GM04504 (cell line): Measurements from ENCODE around the gene MATN3.
"Not testable (repeated sequence)": the region's sequence is repeated elsewhere in the genome, so short reads cannot be mapped to it uniquely, and the experiment has no call there.

ENCODE experiments used
- DNase-seq: peaks from one replicate; pipeline ENCODE4 v3.0.0-alpha.2; 2012; ENCODE audit warnings: low read depth

MATN3 gene

GRCh38 chr2:20012282-20013125 lies at the start of gene MATN3:
MATN3 (minus strand) TSS chr2:20012668; CDS start chr2:20012631, 37 bp downstream.
- no peak for DNase-seq

GRCh38 chr2:20061940-20062339 lies 49.5 kb upstream of the MATN3 start:
- DNase-seq: no peak

GRCh38 chr2:20061476-20061875 lies 49.0 kb upstream of the MATN3 start:
- DNase-seq: peak; percentile 72

- DNase-seq: no peak
Measured at GRCh38 chr2:20060106-20060505, 47.6 kb upstream of the MATN3 start.

GRCh38 chr2:20057268-20057667 lies 44.8 kb upstream of the MATN3 start:
- no peak for DNase-seq

GRCh38 chr2:20054931-20055330 lies 42.5 kb upstream of the MATN3 start:
- no peak for DNase-seq

- DNase-seq: no peak
Measured at GRCh38 chr2:20054119-20054518, 41.7 kb upstream of the MATN3 start.

GRCh38 chr2:20052861-20053281 lies 40.4 kb upstream of the MATN3 start:
- peak; percentile 65 for DNase-seq

- no peak for DNase-seq
Measured at GRCh38 chr2:20052229-20052851, 39.9 kb upstream of the MATN3 start.

- peak; percentile 100 for DNase-seq
Measured at GRCh38 chr2:20051532-20052228, 39.2 kb upstream of the MATN3 start, which contains the start of gene LAPTM4A. LAPTM4A (minus strand) TSS chr2:20051628; CDS start chr2:20051520, 108 bp downstream.

GRCh38 chr2:20050646-20051531 lies 38.4 kb upstream of the MATN3 start:
- DNase-seq: peak; percentile 46

GRCh38 chr2:20050104-20050645 lies 37.7 kb upstream of the MATN3 start:
- peak; percentile 53 for DNase-seq

- DNase-seq: no peak
Measured at GRCh38 chr2:20049637-20050036, 37.2 kb upstream of the MATN3 start.

- DNase-seq: no peak
Measured at GRCh38 chr2:20048488-20049448, 36.3 kb upstream of the MATN3 start.

- not testable (repeated sequence) for DNase-seq
Measured at GRCh38 chr2:20045712-20046292, 33.3 kb upstream of the MATN3 start.

- DNase-seq: no peak
Measured at GRCh38 chr2:20044778-20045177, 32.3 kb upstream of the MATN3 start.

GRCh38 chr2:20042531-20042930 lies 30.1 kb upstream of the MATN3 start:
- DNase-seq: no peak

GRCh38 chr2:20040489-20041172 lies 28.2 kb upstream of the MATN3 start:
- no peak for DNase-seq

GRCh38 chr2:20037660-20038059 lies 25.2 kb upstream of the MATN3 start:
- no peak for DNase-seq
